Activated gamma-delta T cell (primary cell): ENCODE results near the gene LGALS16.
"Not testable (repeated sequence)": the region's sequence is repeated elsewhere in the genome, so short reads cannot be mapped to it uniquely, and the experiment has no call there.

ENCODE experiments used
- DNase-seq: peaks from one replicate; lab custom pipeline; 2025; lab: John Stamatoyannopoulos, UW
- total RNA-seq, 2 donors: gene quantifications; one replicate each; lab custom pipeline; 2026; lab: John Stamatoyannopoulos, UW

Gene LGALS16
- 0 reads per million in 2 donors for total RNA-seq

DNA sequence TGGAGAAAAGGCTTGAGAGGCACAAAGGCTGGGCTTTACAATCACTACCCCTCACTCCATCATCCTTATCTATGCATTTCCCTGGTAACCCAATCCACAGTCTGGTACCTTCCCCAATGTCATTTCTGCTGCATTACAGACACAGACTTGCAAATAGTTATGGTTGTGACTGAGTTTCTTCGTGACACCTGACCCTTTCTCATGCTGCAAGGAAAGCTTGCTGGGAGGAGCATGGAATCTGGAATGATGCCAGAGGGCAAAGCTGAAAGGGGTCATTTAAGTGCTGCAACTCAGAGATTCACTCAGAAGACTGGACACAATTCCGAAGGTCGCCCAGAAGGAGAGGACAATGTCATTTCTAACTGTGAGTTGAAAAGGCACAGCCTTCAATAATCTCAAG lies at the start of gene LGALS16:
Gene LGALS16 (plus strand): TSS at position 301 of the 400 bp plus-strand sequence. CDS start 49 bp downstream, at position 350.
- no peak for DNase-seq

DNA sequence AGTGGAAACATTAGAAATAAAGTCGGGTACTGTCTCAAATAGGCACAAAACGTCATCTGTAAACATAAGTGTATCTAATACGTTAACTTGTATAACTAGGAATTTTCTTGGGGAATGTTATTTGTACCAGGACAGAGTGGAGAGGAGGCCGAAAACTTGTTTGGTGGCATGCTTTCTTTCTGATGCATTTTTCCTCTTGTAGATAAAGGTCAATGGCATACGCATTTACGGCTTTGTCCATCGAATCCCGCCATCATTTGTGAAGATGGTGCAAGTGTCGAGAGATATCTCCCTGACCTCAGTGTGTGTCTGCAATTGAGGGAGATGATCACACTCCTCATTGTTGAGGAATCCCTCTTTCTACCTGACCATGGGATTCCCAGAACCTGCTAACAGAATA lies 48.7 kb upstream of the LGALS16 start:
- no peak for DNase-seq

GRCh38 chr19:39607561-39607960 lies 48.2 kb upstream of the LGALS16 start:
- no peak for DNase-seq

DNA sequence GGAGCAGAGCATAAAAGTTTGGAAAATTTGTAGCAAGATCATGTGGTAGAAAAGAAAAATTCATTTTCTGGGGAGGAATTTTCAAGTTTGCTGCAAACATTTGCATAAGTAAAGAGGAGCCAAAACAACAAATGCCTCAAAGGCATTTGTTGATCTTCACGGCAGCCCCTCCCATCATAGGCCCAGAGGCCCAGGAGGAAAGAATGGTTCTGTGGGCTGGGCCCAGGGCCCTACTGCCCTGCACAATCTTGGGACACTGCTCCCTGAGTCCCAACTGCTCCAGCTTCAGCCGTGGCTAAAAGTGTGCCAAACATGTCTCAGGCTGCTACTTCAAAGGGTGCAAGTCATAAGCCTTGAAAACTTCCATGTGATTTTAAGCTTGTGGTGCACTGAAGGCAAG lies 42.1 kb upstream of the LGALS16 start:
- DNase-seq, result no peak

GRCh38 chr19:39617745-39618144 lies 38.0 kb upstream of the LGALS16 start:
- no peak for DNase-seq

DNA sequence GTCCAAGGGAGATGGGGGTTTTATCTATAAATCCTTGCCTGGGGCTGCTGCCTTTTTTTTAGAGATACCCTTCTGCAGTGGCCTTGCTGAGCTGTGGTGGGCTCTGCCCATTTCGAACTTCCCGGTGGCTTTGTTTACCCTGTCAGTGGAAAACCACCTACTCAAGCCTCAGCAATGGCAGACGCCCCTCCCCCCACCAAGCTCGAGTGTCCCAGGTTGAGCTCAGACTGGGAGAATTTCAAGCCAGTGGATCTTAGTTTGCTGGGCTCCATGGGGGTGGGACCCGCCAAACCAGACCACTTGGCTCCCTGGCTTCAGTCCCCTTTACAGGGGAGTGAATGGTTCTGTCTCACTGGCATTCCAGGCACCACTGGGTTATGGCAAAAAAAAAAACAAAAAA lies 31.8 kb upstream of the LGALS16 start:
- DNase-seq, result no peak

DNA sequence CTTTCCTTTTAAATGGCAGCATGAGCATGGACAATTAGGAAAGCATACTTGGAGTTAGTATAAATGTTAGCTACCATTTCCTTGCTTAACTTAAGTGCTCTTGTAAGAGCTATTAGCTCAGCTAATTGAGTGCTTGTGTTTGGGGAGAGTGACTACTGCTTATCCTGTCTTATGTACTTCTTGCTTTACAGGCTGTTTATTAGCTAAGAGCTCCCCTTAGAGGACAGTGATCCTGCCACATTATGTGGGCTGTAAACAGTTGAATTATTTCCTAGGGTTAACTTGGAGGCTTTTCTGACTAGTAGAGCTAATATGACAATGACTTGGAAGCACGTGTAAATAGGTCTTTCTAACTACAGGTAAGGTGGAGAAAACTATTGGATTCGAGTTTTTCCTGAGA lies 28.1 kb upstream of the LGALS16 start:
- not testable (repeated sequence) for DNase-seq

DNA sequence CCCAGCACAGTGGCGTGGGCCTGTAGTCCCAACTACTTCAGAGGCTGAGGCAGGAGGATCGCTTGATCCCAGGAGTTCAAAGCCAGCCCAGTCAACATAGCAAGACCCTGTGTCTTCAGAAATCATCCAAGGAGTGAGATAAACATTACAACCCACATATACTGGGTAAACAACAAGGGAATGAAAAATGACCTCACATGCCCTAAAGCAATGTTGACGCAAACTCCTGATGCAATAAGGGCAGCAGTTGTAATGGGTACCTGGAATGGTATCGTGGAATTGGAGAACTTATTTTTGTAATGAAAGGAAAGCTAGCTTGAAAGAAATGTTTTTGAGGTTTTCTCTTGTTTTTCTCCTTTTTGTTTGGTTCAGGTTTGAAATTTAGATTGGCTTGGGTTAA lies 24.5 kb upstream of the LGALS16 start:
- no peak for DNase-seq

- DNase-seq, result no peak
These were observed 24.1 kb upstream of the LGALS16 start for GRCh38 chr19:39631626-39632025.

DNA sequence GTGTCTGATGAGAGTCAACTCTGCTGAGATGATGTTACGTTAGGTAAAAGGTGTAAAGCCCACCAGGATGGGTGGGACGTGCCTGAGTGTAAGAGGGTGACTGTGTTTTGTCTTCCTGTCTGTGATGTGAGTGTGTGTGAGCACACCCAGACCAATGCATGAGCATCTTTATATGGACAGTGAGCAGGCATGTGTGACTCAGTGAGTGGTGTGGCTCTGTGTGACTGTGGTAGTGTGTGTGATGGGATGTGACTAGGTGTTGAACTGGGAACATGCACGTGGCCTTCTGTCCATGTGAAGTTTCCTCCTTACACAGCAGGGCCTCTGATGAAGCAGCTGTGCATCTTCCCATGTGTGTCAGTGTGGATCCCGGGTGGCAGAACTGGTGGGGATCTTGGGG lies 17.8 kb upstream of the LGALS16 start:
- no peak for DNase-seq

- no peak for DNase-seq
These were observed 13.9 kb upstream of the LGALS16 start for GRCh38 chr19:39641773-39642172.

DNA sequence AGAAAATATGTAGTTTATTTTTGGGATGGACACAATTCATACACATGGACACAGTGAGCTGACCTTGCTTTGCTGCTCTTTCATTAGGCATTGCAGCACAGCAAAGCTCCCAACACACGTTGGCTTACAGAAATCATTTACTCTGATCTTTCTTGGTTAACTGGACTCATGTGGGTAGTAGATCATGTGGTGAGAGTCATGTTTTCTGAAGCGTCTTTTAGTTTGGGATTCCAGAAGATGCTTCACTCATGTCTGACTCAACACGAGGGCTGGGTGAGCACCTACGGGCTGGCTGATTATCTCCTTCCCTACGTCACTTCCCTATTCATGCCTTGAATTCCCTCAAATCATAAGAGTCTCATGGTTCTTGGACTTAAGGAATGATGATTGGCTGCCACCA lies 12.1 kb upstream of the LGALS16 start:
- DNase-seq, result no peak

DNA sequence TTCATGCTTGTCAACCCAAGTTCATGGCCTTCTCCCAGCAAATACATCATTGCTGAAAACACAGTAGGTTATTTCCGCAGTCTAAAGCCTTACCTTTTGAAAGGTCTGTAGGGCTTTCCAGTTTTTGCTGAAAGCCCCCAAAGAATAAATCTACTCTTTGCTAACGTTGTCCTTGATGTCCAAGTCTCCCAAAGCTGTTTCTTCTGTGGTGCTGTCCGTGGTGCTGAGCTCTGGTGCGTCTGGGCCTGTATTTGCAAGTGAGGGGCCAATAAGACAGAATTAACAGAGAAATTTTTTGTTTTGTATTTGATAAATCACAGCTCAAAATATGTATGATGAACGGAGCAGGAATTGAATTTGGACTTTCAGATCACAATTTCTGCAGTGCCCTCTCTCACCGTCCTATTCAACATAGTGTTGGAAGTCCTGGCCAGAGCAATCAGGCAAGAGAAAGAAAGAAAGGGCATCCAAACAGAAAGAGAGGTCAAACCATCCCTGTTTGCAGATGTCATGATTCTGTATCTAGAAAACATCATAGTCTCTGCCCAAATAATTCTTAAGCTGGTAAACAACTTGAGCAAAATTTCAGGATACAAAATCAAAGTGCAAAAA lies 9.8 kb upstream of the LGALS16 start:
- DNase-seq, result no peak

GRCh38 chr19:39647918-39648317 lies 7.8 kb upstream of the LGALS16 start:
- DNase-seq, result no peak

DNA sequence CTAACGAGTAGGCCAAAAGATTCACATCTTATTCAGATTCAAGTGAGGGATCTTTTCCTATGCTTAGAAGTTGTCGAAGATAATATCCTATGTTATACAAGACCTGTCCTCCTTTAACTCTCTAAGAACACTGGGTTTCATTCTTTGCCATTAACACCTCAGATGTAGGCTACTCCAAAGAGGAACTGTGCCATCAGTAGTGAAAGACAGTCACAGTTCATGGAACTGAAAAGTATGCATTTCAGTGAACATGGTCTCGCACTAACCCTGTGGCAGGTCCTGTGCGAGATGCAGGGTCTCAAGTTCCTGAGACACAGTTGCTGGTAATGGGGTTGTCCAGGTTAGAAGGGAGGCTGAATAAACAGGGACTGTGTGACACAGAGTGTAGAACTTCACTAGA lies 4.1 kb downstream of the LGALS16 start:
- no peak for DNase-seq

DNA sequence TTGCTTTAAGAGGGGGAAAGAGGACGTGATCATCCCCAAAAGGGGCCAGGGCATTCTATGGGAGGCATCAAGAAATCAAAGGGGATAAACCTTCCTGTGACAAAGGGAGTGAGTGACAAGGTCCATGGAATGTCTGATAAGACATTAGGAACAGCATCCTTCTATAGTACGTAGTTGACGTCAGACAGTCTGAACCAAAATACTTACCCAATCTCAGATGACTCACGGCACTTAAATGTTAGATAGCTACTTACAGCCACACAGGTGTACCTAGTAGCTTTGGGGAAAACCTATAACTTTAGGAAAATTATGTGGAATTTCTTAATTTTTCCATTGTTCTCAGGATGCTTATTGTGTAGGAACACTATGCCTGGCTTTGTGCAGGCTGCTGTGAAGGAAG lies 4.9 kb downstream of the LGALS16 start:
- DNase-seq, result no peak

DNA sequence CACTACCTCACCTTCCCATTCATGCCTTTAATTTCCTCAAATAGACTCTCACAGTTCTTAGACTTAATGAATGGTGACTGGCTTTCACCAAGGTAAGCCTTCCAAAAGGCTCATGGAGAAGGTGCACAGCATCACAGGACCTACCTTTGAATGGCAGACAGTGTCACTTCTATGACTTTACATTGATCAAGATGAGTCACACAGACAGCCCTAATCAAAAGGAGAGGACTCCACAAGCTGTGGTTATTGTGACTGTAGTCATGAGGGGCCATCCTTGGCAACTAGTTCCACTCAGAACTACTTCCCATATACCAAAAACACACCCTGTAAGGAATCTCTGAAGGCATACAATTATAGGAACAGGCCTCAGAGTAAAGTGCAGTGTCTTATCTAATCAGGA lies 5.9 kb downstream of the LGALS16 start:
- DNase-seq, result no peak

DNA sequence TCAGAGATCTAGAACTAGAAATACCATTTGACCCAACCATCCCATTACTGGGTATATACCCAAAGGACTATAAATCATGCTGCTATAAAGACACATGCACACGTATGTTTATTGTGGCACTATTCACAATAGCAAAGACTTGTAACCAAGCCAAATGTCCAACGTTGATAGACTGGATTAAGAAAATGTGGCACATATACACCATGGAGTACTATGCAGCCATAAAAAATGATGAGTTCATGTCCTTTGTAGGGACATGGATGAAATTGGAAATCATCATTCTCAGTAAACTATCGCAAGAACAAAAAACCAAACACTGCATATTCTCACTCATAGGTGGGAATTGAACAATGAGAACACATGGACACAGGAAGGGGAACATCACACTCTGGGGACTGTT lies 14.1 kb downstream of the LGALS16 start:
- not testable (repeated sequence) for DNase-seq

- no peak for DNase-seq
These were observed 15.3 kb downstream of the LGALS16 start for GRCh38 chr19:39670998-39671397.

DNA sequence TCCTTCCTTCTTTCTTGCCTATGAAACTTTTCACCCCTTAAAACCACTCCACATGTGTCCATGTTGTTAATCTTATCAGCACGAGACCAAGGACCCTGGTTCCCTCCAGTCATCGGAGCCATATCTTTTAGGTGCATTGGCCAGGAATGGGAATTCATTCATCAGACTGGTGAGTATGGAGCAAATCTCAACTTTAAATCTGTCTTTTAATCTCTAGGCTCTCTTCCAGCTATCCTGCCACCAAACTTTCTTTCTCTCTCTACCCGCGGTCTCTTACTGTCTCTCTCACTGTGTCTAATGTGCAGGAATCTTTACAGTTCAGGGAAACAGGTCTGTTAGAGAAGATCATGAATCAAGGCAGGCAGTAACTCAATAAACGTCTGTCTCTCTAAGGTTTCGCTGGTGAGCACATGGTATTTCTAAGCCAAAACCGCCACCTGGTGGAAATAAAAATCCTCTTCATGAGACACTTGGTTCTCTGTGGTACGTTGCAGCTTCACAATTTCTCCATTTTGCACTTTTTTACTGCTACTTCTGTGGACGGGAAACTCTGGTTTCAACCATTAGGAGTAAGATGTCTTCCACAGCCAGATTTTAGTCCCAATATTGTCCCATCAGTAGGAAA lies 16.1 kb downstream of the LGALS16 start:
- DNase-seq, result no peak

- no peak for DNase-seq
These were observed 16.8 kb downstream of the LGALS16 start for GRCh38 chr19:39672473-39672872.

DNA sequence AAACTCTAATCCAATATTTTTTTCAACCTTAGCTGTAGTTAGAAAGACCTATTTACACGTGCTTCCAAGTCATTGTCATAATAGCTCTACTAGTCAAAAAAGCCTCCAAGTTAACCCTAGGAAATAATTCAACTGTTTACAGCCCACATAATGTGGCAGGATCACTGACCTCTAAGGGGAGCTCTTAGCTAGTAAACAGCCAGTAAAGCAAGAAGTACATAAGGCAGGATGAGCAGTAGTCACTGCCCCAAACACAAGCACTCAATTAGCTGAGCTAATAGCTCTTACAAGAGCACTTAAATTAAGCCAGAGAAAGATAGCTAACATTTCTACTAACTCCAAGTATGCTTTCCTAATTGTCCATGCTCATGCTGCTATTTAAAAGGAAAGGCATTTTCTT lies 18.1 kb downstream of the LGALS16 start:
- DNase-seq, result not testable (repeated sequence)

GRCh38 chr19:39676004-39676403 lies 20.3 kb downstream of the LGALS16 start:
- DNase-seq, result no peak
